HG03520 (cell line): Measurements from ENCODE around the gene ASXL1.
"Not testable (repeated sequence)": the region's sequence is repeated elsewhere in the genome, so short reads cannot be mapped to it uniquely, and the experiment has no call there.

Source experiments
- ATAC-seq: cut with Tn5 transposase; IDR thresholded peaks from one replicate; pipeline ENCODE4 v1.9.1; 2021; ENCODE audit warnings: mild to moderate bottlenecking, moderate library complexity; ENCODE audit not compliant: unreplicated experiment

ASXL1 gene

DNA sequence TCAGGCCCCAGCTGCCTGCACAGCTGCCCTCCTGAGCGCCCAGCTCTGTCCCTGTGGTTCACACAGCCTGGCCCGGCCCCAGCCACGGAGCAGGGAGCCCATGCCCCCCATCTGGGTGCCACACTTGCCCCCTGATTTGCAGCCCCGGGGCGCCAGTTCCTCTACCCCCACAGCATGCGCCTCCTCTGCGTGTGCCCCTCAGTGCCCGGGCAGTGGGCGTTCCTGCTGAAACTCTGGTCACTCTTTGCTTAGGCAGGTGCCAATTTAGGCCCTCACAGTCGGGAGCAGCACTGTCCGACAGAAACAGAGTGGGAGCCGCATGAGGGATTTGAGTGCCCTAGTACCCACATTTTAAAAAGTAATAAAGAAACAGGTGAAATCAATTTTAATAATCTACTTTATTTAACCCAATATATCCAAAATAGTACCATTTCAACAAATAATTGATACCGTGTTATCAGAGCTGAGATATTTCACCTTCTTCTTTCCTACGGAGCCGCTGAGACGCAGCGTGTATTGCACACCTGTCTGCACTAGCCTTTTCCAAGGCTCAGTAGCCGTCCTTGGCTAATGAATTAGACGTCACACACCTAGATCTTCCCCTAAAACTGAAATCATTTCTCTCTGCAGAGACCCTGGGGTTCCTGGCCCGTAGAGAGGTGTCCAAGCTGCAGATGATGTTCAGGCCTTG, 106.4 kb downstream of the ASXL1 start:
- ATAC-seq: no peak

DNA sequence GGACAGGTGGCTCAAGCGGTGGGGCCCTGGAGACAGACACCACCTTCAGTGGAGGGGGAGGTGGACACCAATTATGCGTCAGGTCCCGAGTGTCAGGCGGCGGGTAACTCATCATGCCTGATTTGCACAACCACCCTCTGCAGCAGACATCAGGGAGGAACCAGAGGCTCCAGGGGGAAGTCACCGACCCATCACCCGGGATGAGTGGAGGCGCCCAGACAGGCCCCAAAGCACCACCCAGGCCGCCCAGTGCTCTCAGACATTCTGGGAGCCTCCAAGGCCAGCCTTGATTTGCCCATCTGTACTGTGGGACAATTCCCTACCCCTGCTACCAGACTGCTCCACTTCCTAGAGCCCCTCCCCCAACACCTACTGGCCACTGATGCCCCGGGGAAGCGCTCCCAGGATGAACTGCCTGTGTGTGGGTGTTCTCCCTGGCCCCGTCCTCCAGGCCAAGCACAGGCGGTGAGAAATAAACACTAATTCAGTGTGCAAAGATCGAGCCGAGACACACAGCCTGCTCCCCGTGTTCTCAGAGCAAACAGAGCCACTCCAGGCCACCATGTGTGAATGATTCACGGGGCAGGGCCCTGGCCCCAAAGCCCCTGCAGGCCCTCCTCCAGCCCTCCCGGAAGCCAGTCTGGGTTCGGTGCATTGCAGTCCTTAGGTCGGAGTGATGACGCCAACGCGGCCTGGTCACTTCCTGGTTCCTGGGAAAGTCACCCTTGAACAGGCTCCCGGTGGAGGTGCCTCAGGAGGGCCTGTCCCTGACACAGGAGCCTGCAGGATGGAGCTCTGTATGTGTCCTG, 107.2 kb downstream of the ASXL1 start:
- no peak for ATAC-seq

DNA sequence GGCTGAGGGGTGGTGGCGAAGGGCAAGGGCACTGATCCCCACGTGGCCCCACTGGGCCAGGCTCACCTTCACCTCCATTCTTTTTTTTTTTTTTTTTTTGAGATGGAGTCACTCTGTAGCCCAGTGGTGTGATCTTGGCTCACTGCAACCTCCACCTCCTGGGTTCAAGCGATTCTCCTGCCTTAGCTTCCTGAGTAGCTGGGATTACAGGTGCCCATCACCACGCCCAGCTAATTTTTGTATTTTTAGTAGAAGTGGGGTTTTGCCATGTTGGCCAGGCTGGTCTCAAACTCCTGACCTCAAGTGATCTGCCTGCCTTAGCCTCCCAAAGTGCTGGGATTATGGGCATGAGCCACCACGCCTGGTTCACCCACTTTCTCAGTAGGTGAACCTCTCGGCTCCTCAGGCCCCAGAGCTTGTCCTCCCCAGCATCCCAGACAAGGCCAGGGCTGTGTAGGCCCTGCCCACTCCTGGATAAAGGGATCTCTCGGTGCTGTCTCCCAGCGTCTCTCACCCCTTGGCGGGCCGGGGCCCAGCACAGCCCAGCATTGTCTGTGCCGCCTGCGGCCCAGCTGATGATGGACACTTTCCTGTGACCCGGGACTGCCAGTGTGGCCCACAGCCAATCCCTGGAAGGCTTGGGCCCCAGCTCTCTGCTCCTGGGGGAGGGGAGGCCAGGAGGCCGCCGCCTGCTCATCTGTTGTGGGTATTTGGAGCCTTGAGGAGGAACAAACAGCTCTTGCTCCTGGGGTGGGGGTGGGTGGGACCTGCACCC, 108.0 kb downstream of the ASXL1 start:
- ATAC-seq: not testable (repeated sequence)

DNA sequence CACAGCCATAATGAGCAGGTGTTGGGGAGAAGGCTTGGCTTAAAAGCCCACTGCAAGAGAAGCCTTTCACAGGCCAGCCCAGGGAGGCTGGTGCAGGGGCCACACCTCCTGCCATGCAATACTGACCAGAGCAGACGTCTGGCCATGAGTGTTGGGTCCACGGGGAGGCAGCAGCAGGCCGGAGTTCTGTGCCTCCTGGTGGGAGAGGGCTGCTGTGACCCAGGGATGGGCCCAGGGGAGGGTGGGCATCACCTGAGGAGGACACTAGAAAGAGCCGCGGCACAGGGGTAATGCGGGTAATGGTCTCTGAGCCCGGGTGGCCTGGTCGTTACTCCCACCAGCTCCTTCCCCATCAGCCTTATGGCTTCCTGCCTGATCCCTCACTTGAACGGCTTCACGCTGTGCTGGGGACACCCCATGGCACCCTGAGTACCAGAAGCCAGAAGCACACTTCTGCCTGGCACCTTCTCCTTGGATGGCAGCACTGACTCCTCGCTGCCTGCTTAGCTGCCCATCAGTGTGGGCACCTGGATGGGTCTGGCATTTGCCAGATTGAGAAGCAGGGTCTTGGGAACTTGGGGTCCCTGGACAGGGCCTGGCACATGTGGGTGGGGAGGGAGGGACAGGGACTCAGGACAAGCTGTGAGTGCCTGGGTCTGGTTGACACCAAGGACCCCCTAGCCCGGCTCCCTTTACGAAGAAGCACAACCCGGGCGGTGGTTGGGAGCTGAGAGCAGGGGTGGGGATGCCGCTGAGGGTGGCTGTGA, 108.8 kb downstream of the ASXL1 start:
- ATAC-seq: no peak

DNA sequence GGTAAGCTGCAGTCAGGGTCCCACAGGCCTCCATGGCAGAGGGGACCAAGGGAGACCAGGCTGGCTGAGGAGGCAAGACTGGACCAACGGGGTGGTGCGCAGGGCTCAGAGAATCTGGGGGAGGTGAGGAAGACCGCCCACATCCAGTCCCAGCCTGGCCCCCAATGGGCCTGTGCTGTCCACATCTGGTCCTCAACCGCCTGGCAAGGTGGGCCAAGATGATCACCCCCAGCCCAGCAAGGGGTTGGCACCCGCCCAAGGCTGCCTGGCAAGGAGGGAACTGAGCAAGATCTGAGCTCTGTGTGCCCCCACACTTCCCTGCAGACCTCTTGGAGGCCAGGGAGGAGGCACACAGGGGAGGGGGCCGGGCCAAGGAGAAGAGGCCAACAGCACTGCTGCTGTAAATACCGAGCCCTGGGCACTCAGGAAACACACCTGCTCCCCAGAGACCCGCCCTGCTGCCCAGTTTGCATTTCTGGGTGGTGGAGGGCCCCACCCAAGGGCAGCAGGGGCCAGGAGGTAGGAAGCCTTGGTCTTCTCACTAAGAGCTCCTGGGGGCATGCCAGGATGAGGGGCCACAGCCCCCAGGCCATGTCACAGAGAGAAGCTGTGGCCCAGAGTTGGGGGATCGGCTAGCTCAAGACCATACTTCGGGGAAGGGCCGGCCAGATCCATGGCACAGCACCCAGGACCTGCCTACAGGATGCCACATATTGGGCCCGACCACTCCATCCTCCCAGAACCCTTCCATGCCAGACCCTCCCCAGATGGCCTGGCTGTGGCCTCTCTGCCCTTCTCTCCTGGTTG, 109.6 kb downstream of the ASXL1 start:
- no peak for ATAC-seq

DNA sequence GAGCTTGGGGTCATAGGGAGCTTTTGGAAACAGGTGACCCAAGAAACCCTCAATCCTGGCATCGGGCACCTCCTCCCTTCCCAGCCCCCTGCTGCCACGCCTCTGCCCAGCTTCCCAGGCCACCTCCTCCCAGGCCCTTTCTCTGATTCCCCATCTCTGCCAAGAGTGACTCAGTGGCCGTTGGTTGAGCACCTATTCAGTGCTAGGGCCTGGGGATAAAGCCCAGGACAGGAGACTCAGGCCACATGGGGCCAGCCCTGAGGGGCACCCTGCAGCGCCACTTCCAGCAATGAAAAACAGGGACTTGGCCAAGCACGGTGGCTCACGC, 110.1 kb downstream of the ASXL1 start:
- ATAC-seq: no peak

DNA sequence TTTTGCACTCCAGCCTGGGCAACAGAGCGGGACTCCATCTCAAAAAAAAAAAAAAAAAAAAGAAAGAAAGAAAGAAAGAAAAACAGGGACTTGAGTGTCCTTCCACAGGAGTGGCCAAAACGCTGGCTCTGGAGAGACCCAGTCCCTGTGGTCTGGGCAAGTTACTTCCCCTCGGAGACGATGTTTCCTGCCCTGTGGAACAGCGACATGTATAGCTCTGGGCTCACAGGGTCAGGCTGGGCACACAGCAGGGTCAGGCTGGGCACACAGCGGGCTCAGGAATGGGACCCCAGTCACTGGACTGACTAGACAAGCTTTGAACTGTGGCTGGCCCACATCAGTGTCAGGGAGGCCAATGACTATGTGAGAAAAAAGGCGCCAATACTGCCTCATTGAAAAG, 110.7 kb downstream of the ASXL1 start:
- ATAC-seq: no peak

DNA sequence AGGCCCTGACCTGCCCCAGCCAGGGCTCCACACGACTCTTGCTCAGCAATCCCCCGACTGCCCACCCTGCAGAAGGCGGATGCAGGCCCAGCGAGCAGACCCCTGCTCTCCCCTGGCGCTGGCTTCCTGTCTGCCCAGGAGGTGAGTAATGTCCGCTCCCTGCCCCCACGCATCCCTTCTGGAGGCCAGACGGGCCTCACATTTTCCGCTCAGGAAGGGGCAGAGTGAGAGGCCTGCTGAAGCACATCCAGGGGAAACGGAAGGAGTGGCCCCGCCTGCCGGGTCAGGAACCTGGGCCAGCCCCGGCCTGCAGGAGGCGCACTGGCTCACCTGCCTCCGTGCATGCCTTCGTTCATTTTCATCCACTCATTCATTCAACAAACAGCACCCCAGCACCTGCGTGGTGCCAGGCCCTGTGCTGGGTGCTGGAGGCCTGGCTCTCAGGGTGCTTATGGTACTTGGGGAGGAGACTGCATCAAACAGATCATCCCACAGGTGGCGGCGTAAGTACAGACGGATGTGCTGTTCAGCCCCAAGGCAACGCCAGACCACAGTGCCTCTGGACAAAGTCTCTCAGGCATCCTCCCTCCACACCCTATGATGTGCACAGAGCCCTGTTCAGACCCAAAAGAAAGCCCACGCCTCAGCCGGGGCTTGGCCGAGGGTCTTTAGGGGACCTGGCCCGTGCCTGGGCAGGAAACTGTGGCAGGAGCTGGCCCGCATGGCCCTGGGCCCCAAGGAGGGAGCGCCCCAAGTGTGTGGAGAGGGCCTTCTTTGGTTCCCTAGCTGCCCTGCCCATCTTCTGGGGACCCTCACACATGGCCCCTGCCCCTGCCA, 112.1 kb downstream of the ASXL1 start:
- ATAC-seq: no peak

DNA sequence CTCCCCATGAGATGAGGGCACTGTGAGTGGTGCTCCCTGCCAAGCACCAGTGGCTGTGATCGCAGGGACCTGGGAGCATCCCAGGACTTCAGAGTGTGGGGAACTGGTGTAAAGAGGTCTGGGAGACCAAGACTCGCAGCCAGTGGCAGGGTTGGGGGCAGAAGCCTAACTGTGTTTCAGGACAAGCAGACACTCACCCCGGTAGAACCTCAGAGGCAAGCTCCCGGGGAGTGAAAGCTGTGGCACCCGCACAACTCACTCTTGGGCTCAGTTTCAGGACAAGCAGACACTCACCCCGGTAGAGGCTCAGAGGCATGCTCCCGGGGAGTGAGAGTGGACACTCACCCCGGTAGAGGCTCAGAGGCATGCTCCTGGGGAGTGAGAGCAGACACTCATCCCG, 112.8 kb downstream of the ASXL1 start:
- ATAC-seq: no peak

DNA sequence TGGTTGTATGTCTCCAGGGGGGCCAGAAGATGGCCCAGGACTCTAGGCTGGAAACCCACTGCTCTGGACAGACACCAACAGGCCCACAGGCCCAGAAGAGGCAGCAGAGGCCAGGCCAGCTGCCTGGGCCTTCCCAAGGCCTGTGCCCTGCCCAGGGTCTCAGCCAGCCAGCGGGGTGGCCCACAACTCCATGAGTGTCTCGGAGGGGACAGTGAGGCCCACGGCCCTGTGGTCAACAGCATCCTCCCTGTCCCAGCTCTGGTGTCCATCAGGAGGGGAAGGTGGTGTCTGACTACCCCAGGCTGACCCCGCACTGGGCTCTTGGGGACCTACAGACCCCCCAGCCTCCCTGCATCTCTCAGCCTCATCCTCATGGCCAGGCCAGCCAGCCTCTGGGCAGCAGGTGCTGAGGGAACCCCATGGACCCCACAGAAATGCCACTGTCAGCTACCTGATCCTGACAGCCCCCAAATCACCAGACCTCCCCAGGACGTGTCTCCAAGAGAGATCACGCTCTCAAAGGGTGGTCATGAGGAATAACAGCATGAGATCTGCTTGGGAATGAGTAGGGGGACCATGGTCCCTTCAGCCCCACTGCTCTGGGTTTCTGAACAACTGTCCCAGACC, 114.6 kb downstream of the ASXL1 start:
- ATAC-seq: no peak

DNA sequence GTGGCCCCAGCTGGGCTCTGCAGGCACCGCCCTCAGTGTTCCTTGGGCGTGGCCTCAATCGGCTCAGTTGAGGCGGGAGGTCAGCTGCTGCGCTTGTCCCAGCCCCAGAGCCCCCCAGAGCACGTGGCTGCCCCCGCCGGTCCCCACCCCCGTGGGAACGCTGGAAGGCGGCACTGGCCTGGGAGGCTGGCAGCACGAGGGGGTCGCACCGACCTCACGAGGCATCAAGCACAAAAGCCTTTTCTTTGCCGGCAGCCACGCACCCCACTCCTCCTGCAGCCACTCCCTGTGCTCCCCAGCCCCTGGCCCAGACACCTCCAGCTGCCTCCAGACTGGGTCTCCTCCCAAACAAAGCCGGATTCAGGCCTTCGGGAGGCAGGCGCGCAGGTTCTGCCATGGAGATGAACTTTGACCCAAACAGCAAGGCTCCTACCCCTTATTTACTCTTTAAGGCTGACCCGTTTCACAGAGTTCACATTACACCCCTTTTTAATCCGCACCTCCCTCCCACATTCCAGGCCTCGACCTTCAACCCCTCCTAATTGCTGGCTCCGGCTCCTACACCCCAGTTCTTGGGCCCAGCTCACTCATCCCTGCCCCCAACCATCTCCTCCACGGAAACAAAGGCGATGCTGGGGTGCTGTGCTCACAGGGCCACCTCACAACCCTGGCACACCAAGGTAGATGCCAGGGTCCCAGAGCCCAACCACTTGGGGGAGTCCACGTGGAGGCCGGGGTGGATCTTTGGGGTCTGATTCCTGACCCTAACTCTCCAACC, 115.3 kb downstream of the ASXL1 start:
- ATAC-seq: no peak

DNA sequence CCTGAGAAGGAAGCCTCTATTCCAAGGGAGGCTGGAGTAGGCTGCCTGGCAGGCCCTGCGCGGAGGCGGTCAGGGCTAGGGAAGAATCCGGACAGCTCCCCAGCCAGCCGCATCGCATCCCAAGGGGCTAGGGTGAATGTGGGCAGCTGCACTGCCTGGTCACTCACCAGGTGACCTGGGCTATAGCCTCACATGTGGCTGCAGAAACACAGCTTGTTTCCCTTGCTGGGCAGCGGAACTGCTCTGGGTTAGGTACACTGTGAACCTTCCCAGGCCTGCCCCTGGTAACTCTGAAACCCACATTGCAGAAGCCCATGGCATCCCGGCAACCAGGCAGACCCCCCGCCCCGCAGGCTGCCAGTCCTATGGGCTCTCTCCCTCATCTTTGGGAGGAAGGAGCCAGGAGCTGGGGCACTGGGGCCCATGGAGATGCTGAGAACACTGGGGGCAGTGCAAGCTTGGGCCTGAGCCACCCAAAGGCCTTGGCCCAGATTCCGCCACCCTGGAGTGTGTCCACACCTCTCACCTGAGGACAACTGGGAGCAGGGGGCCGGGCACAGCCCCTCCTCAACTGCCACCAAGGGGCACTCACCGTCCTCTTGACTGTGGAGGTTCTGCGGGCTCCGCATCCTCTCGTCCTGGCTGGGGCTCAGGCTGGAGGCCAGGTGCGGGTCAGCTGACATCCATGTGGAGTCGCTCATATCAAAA, 116.0 kb downstream of the ASXL1 start:
- no peak for ATAC-seq

DNA sequence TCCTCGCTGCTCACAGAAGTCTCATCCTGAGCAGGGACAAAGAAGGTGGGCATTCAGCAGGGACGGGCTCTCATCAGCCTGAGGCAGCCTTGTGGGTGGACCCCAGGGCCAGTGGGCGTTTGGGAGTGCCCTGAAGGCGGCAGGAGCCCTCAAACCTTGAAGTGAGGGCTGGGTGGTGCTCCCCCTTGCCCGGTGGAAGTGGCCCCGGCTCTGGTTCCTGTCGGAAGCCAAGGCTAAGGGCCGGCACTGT, 116.5 kb downstream of the ASXL1 start:
- ATAC-seq: no peak

DNA sequence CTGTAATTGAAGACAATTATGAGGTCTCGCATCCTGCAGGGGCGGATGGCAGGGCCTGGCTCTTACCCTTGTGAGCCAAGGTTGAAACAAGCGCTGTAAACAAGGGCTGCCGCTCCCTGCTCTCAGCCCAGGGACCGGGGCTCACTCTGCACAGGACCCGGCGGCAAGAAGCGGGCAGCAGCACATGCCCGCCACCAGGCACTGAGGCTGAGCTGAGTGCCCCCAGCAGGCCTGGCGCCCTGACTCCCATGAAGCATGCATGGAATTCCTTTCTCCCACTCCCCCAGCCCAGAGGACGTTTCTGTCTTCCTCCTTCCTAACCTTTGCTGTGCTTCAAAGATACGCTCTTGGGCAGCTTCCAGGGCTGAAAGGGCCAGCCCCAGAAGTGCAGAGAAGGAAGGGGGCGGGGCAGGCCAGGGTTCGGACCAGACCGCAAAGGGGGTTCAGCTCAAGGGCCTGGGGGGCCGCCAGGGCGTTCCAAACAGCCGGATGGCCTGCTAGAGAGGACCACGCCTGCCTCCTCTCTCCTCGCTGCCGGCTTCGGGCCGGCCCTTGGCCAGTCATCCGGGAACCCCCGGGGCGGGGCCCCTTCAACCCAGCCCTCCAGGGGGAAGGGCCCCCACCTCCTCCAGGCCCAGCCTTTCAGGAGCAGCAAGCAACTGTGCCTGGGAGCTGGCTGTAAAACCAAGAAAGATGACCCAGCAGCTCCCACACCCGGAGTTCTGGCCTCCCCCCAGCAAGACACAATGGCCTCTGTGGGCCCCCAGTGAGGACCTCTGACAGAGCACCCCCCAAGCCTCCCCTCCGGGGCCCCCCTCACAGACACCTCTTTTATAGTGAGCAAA, 117.1 kb downstream of the ASXL1 start:
- no peak for ATAC-seq

DNA sequence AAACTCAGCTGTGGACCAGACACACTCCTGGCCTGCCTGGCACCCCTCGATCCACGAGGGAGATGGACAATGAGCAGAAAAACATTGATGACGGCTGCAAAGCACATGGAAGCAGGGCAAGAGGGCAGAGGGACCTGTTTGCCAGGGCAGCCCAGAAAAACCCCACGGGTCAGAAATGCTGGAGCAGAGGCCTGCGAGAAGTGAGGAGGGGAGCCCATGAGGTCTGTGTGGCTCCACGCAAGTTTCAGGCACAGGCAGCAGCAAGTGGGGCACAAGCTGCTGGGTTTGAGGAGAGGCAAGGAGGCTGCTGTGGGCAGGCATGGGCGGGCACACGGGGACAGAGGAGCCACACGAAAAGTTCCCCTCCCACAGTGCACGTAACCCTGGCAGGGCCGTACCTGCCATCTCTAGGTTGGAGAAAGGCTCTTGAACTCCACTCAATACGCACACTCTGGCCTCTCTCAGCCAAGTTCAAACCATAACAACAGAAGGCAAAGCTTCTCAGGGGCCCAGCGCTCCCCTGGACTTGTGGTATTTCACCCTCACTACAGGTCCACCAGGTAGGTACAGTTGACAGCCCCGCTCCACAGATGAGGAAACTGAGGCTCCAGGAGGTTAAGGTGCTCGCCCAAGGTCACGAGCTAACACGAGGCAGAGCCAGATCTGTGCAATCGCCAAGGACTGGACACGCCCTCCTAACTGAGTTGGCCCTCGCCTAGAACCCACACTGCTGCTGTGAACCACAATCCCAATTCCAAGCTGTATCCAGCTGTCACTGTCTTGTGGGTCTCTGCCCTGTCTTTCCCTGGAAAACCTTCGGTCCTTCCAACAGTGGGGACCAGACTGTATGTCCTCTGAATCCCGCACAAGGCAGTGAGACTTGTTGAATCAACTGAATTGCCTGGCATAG, 118.8 kb downstream of the ASXL1 start:
- no peak for ATAC-seq
